NT2/D1 (cell line): Measurements from ENCODE around the gene PHACTR1.

Source experiments
- DNase-seq: peaks from one replicate; pipeline ENCODE4 v3.0.0-alpha.2; 2011; ENCODE audit warnings: low read depth, low spot score
- H3K27me3 ChIP-seq: 2 replicates; pipeline ENCODE4 v1.6.0; 2011; ENCODE audit warnings: mild to moderate bottlenecking; ENCODE audit not compliant: insufficient read length, insufficient read depth
- H3K36me3 ChIP-seq: 2 replicates; pipeline ENCODE4 v1.6.1; 2011; ENCODE audit warnings: mild to moderate bottlenecking, low read length, mixed read lengths; ENCODE audit not compliant: insufficient read depth, insufficient read length
- H3K4me1 ChIP-seq: 2 replicates; pipeline ENCODE4 v1.5.1; 2011; ENCODE audit not compliant: insufficient read depth, insufficient read length
- H3K4me3 ChIP-seq: 2 replicates; pipeline ENCODE4 v1.5.1; 2011; ENCODE audit warnings: low read depth; ENCODE audit not compliant: insufficient read length
- H3K9ac ChIP-seq: 2 replicates; pipeline ENCODE4 v1.6.0; 2011; ENCODE audit warnings: low read depth; ENCODE audit not compliant: insufficient read length
- H3K9me3 ChIP-seq: 2 replicates; pipeline ENCODE4 v1.5.1; 2011; ENCODE audit warnings: mild to moderate bottlenecking, low read length; ENCODE audit not compliant: insufficient read depth
- SUZ12 ChIP-seq: IDR thresholded peaks from 2 replicates; pipeline ENCODE4 v1.6.1; 2011; ENCODE audit not compliant: insufficient read length, insufficient read depth; ENCODE audit errors: extremely low read depth
- YY1 ChIP-seq: IDR thresholded peaks from 2 replicates; pipeline ENCODE4 v1.6.1; 2011; ENCODE audit not compliant: insufficient read length, insufficient read depth
- ZNF274 ChIP-seq: IDR thresholded peaks from 2 replicates; pipeline ENCODE4 v1.6.1; 2011; ENCODE audit warnings: mild to moderate bottlenecking, low read depth, low read length

PHACTR1 gene

DNA sequence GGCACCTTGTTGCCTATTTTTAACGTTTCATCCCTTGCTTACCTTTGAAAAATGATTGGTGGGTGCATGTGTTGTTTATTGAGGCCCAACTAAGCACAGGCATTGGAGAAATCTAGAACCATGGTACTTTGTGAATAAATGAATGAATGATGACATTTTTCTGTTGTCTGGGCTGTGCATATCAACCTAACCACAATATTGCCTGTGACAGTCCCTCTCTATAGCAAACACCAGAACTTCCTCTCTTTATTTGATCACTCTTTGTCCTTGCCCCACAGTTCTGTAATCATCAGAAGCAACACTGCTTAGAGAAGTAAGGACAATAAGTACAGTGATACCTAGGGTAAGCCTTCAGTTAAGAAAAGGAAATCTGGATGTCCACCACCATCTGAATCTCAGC lies 536.7 kb downstream of the PHACTR1 start:
- DNase-seq, result no peak
- Histone ChIP-seq H3K9ac (no peak overlapping the region), H3K9me3 (peaks cover 31% of the 10 kb centered on the region; the same call in 1 of the 2 replicates), H3K4me1 (peaks cover 4% of the 10 kb centered on the region), H3K27me3 (no peaks in the 10 kb centered on the region), H3K36me3 (no peaks in the 10 kb centered on the region), H3K4me3 (no peak overlapping the region)
- TF ChIP-seq SUZ12 (no peak), YY1 (no peak), ZNF274 (no peak)

DNA sequence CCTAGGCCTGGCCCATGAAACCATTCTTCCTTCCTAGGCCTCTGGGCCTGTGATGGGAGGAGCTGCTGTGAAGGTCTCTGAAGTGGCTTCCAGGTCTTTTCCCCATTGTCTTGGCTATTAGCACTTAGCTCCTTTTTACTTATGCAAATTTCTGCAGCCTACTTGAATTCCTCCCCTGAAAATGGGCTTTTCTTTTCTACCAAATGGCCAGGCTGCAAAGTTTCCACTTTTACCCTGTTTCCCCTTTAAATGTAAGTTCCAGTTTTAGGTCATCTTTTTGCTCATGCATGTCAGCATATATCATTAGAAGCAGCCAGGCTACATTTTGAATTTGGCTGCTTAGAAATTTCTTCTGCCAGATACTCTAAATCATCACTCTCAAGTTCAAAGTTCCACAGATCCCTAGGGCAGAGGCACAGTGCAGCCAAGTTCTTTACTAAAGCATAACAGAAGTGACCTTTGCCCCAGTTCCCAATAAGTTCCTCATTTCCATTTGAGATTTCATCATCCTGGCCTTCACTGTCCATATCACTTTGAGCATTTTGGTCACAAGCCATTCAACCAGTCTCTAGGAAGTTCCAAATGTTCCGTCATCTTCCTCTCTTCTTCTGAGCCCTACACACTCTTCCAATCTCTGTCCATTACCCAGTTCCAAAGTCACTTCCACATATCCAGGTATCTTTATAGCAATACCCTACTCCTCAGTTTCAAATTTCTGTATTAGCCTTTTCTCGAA lies 539.9 kb downstream of the PHACTR1 start:
- peaks cover 31% of the 10 kb centered on the region; the same call in 1 of the 2 replicates for H3K9me3 ChIP-seq
- no peak for DNase-seq
- TF ChIP-seq SUZ12 (no peak), ZNF274 (no peak), YY1 (no peak)
- H3K27me3 ChIP-seq, result no peaks in the 10 kb centered on the region
- no peaks in the 10 kb centered on the region for H3K36me3 ChIP-seq
- no peaks in the 10 kb centered on the region for H3K4me1 ChIP-seq
- H3K9ac ChIP-seq, result no peak overlapping the region
- H3K4me3 ChIP-seq, result no peak overlapping the region

DNA sequence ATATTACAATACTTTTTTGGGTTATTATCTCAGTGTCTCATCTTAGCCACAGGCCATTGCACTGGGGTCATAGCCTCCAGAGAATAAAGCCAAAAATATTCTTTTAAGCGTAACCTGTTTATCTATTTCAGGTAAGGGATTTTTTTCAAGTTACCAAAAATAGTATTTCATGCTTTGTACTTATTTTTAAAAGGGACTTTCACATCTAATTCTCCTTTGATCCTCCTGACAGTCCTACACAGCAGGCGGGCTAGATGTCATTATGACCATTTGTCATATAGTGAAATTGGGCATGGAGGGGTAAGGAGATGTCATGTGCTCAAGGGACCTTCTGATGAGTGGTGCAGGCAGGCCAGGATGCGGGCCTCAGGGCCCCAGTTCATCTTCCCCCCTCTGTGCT lies 542.8 kb downstream of the PHACTR1 start:
- Histone ChIP-seq H3K36me3 (no peaks in the 10 kb centered on the region), H3K9me3 (peaks cover 28% of the 10 kb centered on the region; the same call in 1 of the 2 replicates), H3K4me1 (no peaks in the 10 kb centered on the region), H3K27me3 (no peaks in the 10 kb centered on the region), H3K9ac (no peak overlapping the region), H3K4me3 (no peak overlapping the region)
- DNase-seq, result no peak
- no peak for TF ChIP-seq ZNF274
- no peak for TF ChIP-seq YY1
- no peak for TF ChIP-seq SUZ12

DNA sequence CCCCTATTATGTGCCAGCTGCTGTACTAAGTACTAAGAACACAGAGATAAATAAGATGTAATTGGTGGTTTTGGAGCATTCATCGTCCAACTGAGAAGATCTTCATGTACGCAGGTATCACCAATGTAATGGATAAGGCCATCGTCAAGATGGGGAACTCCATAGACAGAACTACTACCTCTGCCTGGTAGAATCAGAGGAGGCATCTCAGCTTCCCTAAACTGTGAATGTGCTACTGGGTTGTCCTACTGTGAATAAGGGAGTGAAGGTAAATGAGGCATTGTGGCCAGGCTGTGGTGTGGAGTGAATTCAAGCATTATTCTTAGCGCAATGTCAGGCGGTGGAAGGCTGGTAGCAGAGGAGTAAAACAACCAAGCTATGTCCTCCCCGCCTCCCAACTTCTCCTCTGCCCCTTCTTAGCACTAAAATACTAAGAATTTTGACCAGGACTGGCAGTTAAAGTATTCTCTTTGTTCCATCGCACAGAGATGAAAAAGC lies 543.6 kb downstream of the PHACTR1 start:
- TF ChIP-seq ZNF274 (no peak), YY1 (no peak), SUZ12 (no peak)
- Histone ChIP-seq H3K4me1 (no peaks in the 10 kb centered on the region), H3K36me3 (no peaks in the 10 kb centered on the region), H3K9ac (no peak overlapping the region), H3K9me3 (peaks cover 21% of the 10 kb centered on the region; the same call in 1 of the 2 replicates), H3K4me3 (no peak overlapping the region), H3K27me3 (no peaks in the 10 kb centered on the region)
- no peak for DNase-seq

DNA sequence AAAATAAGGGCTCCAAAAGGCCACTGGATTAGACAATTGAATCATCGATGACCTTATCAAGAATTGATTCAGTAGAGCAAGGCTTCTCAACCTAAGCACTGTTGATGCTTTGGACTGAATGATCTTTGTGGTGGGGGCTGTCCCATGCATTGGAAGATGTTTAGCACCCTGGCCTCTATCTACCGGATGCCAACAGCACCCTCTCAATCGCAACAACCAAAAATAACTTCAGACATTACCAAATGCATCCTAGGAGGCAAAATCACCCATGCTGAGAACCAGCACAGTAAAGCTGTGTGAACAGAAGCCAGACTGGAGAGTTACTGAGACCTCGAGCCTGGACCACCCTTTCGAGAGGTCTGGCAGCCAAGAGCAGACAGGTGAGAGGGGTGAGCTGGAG lies 544.3 kb downstream of the PHACTR1 start:
- no peak overlapping the region for H3K4me3 ChIP-seq
- H3K9me3 ChIP-seq, result peaks cover 14% of the 10 kb centered on the region; the same call in 1 of the 2 replicates
- no peaks in the 10 kb centered on the region for H3K4me1 ChIP-seq
- no peaks in the 10 kb centered on the region for H3K27me3 ChIP-seq
- no peaks in the 10 kb centered on the region for H3K36me3 ChIP-seq
- no peak overlapping the region for H3K9ac ChIP-seq
- DNase-seq, result no peak
- TF ChIP-seq SUZ12 (no peak), YY1 (no peak), ZNF274 (no peak)

DNA sequence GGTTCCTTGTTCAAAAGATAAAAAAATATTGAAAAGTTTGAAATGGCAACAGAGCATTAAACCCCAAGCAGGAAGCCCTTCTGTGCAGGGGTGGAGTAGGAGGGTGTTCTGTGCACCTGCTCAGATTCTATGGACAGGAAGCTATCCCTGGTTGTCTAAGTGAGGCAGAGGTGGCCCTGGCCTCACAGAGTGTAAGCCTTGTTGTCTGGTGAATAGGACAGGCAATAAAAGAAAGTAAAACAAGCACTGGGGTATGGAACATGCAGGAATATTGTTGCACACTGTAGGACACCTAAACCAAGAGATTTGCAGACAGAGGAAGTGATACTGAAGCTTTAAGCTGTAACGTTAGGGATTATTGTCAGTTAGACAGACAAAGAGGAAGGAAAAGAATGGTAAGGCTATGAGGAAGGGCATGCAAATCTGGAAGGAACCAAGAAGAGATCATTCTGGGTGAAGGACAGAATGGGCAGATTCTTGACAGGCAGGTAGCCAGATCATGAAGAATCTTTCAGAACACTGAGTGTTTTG lies 545.0 kb downstream of the PHACTR1 start:
- DNase-seq, result no peak
- no peak for TF ChIP-seq SUZ12
- TF ChIP-seq YY1, result no peak
- TF ChIP-seq ZNF274, result no peak
- peaks cover 7% of the 10 kb centered on the region; the same call in 1 of the 2 replicates for H3K9me3 ChIP-seq
- no peaks in the 10 kb centered on the region for H3K36me3 ChIP-seq
- no peaks in the 10 kb centered on the region for H3K27me3 ChIP-seq
- no peaks in the 10 kb centered on the region for H3K4me1 ChIP-seq
- H3K4me3 ChIP-seq, result no peak overlapping the region
- no peak overlapping the region for H3K9ac ChIP-seq
